HG02571 (cell line): Measurements from ENCODE around the gene FYN.
"Not testable (repeated sequence)": the region's sequence is repeated elsewhere in the genome, so short reads cannot be mapped to it uniquely, and the experiment has no call there.

Experiments
- ATAC-seq: cut with Tn5 transposase; IDR thresholded peaks from one replicate; pipeline ENCODE4 v1.9.1; 2021; ENCODE audit warnings: mild to moderate bottlenecking, moderate library complexity; ENCODE audit not compliant: unreplicated experiment

Gene FYN

DNA sequence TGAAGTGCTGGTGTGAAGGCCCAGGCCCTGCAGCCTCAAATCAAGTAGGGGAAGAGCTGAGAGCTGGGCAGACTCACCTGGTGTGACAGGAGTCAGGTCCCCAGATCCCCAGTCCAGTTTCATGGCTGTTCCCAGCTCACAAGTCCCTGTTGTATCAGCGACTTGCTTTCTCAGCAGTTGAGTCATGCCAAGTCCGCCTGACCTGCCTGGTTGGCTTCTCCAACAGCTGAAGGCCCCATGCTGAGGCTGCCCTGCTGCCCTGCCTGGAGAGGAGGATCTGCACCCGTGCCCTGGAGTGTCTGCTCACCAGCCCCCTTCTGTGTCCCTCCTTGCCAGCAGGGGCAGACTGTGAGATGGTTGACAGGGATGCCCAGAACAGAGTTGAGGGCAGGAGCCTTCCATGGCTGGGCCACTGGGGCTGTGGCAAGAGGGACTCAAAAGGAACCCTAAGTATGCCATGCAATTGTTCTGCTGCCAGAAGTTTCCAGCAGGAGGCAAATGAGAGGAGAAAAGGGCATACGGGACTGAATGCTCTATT, 228.3 kb downstream of the FYN start:
- ATAC-seq = no peak

DNA sequence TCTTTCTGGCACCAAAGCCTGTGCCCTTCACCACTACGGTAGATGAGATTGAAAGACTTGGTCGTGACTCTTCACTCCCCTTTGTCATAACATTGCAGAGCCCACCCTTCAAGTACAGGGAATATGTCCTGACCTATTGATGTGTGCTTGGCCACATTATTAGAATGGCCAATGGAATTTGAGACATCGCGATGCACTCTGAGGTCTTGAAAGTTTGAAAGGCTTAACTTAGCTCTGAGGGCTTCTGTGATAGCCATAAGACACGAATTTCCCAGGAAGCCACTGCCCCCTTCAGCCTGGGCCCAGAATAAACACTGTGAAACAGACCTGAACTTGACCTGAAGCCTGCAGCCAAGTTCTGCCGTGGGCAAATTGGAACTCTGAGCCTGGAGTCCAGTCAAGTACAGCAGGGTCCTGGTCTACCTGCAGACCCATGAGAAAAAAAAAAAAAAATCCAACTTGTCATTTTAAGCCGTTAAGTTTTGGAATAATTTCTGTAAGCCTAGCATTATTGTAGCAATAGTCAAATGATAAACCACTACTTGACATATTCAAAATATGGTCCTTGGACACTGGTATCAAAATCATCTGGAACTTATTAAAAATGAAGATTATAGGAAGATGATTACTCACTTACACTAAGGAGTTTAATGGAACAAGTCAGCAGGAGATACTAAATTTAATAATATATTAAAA, 230.6 kb downstream of the FYN start:
- no peak for ATAC-seq

DNA sequence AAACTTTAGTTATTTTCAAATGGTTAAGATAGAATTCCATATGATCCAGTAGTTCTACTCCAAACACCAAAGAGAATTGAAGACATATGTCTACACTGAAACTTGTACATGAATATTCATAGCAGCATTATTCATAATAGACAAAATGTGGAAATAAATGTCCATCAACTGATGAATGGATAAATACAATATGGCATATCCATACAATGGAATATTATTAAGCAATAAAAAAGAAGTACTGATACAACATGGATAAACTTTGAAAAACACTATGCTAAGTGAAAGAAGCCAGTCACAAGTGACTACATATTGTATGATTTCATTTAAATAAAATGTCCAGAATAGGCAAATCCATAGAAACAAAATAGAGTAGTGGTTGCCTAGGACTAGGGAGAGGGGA, 234.0 kb downstream of the FYN start:
- ATAC-seq = no peak

DNA sequence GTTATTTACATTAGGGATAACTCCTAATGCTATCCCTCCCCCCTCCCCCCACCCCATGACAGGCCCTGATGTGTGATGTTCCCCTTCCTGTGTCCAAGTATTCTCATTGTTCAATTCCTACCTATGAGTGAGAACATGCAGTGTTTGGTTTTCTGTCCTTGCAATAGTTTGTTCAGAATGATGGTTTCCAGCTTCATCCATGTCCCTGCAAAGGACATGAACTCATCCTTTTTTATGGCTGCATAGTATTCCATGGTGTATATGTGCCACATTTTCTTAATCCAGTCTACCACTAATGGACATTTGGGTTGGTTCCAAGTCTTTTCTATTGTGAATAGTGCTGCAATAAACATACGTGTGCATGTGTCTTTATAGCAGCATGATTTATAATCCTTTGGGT, 238.3 kb downstream of the FYN start:
- ATAC-seq = not testable (repeated sequence)

DNA sequence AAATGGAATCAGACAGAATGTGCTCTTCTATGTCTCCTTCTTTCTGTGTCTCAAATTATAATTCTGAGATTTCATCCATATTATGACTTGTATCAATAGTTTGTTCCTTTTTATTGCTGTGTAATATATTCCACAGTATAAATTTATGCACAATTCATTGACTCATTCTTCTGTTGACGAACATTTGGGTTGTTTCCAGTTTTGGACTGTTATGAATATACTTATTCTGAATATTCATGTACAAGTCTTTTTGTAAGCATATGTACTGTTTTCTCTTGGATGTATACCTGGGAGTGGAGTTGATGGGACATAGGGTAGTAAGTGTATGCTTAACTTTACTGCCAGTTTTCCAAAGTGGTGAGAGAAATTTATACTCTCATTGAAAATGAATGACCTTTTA, 239.4 kb downstream of the FYN start:
- ATAC-seq = no peak

DNA sequence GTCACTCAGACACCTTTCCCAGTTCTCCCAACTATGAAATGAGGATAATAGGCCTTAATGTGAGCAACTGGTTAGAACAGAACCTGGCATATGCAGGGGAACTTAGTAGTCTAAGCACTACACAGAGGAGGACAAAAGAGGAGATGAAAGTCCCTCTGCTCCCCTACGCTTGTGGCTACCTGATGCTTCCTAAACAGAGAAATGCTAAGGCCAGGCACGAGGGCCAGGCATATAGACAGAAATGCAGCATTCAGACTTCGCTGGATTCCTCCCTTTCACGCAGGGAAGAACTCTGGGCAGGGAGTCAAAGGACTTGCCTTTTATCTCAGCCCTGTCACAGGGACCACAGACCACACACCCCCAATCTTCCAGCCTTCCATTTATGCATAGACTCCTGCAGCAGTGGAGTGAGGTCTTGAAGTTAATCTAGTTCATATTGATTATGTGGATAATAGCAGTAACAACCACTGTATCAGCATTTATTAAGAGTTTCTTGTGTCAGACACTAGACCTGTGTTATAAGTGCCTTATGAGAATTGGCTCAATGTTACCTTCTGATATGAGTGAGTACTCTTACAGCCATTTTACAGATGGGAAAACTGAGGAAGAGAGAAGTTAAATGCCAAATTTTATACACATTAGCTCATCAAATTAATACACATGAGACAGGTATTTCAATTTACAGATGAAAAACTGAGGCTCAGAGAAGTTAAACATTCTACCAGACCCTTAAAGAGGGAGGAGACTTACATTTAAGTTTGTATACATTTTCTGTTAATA, 240.6 kb downstream of the FYN start:
- ATAC-seq = no peak

DNA sequence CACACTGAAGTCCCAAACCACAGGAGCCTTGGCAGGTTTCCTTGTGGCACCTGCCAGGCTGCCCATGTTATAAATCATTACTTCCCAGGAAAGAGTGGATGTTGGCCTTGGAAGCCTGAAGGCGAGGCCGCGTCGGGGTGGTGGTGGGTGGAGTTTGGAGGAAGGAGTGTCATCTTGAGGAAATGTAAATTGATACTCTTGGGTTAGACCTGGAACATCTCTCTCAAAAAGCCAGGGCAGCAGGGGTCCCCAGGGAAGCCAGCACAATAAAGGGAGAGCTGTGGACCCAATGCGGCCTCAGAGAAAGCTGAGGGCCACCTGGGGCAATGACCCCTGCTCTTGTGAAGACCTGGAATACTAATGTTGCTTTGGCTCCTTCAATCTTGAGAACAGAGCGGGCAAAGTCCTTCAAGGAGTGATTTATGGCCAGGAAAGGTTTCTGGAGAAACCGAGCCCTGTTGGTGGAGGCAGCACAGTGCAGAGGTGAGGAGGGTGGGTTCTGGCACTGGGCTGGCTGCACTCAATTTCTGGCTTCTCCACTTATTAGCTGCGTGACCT, 241.3 kb downstream of the FYN start:
- no peak for ATAC-seq

DNA sequence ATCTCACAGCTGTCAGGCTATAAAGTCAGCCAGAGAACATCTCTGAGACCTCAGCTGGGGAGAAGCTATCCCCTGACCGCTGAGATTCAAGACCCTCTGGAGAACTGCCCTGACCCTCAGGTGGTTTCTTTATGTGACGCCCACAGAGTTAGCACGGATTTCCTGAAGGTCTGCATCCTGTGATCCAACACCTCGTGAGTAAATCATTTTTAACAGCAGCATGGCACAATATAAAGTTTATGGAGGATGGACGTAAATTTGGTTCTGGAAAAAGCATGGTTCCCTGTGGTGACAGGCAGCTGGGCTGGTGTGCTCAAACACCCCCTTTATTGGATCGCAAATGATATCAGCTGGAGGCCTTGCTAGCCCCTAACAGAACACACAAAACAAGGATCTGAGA, 242.2 kb downstream of the FYN start:
- ATAC-seq = no peak

DNA sequence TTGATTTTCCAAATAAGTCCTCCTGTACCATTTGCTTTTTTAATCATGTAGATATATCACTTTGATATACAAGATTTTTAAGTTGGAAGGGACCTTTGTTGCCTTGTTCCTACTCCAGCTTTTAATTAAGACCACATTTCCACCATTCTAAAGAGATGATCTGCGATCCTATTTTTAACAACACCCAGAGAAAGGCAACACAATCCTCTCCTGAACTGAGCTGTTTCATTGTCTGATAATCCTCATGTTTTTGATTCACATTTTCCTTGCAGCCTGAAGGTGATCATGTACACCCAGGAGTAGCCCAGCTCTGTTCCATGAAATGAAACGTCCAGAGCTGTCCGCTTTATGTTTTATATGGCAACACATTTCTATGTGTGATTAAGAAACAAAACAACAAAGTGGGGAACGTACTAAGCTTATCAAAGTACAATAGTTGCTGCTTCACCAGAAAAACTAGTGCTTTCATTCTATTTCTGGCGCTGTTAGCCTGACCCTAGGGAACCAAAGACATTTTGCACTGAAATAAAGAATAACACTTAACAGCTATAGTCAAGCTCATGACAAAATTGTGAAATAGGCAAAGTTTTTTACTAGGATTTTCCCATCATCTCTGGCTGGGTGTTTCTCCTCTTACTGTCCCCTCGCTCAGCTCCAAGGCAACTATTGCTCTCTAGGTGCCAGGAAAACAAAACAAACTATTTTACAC, 245.0 kb downstream of the FYN start:
- ATAC-seq = no peak

DNA sequence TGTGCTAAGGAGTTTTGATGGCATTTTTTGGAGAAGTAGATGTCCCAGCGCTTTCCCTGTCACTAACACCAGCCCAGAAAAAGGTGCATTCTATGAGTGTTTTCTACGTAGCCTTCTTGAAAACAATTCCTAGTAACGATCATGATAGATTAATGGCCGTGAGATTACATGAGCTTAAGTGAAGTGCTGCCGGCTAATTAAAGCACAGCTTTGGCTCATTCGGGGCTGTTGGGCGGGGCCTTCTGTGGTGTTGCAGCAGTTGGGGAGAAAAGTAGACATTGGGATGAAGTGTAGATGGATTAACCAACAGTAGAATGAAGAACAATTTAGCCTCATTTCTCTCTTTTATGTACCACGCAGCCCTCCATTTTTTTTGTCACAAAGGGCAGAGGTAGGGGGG, 246.8 kb downstream of the FYN start:
- no peak for ATAC-seq

DNA sequence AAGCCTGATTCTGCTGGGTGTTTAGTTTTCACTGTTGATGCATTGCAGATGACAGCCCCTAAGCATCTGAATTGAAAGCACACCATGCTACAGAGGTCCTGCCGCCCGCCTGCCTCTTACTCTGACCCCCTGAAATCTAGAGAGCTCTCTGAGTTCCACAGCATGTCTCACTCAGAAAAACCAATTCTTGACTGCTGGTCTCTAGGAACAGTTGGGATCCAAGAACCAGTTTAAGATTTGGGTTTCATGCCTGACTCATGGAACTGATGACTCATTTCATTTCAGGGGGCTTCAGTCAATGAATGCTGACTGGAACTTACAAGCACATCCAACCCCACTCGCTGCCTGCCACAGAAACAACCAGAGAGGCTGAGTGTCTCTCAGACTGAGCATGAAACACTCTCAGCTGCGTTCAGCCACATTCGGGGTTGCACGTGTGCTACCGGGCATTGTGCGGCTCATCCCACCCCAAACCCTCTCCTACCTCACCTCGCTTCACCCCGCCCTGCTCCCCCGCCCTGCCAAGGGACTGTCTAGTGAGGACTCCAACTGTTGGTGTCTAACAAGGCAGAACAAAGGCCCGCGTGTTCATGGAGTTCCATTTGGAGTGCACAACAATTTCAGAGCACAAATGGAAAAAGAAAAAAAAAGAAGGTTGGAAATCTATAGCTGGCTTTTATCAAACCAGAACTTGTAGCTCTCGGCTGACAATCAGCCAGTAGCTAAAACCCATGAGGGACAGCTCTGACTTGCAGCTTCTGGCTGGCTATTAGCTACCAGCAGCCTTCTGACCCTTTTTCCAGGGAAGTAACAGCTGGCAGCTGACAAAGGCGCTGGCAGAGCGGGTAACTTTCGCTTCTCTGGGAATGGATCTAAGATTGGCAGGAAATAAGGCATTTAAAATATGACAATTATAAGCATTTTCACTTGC, 247.5 kb downstream of the FYN start:
- no peak for ATAC-seq

DNA sequence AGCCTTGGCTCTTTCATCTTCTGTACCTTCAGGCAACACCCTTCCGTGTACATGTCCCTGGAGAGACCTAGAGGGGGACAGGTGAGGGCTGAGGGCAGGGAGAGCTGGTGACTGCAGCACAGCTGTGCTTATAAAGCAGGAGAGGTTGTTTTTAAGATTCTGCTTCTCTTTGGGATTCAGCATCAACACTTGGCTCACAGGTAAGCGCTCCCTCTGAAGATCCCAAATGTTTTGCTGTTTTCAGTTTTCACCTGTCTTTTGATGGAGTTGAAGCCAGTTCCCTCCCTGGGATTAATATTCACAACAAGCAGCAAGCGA, 248.2 kb downstream of the FYN start:
- no peak for ATAC-seq

DNA sequence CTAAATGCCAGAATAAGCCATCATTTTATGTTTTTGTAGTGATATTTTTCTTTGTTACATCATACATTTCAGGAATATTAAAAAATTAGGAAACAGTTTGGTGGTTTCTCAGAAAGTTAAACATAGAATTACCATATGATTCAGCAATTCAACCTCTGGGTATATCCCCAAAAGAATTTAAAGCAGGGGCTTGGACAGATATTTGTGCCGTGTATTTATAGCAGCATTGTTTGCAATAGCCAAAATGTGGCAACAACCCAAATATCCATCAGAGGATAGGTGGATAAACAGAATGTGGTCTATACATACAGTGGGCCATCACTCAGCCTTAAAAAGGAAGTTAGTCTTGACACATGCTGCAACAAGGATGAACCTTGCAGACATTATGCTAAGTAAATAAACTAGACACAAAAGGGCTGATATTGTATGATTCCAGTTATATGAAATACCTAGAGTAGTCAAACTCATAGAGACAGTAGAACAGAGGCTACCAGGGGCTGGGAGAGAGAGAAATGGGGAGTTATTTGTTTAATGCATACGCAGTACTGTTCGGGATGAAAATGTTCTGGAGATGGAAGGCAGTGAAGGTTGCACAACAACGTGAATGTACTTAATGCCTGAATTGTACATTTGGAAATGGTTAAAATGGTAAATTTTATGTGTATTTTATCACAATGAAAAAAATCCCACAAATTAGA, 248.7 kb downstream of the FYN start:
- ATAC-seq = no peak

DNA sequence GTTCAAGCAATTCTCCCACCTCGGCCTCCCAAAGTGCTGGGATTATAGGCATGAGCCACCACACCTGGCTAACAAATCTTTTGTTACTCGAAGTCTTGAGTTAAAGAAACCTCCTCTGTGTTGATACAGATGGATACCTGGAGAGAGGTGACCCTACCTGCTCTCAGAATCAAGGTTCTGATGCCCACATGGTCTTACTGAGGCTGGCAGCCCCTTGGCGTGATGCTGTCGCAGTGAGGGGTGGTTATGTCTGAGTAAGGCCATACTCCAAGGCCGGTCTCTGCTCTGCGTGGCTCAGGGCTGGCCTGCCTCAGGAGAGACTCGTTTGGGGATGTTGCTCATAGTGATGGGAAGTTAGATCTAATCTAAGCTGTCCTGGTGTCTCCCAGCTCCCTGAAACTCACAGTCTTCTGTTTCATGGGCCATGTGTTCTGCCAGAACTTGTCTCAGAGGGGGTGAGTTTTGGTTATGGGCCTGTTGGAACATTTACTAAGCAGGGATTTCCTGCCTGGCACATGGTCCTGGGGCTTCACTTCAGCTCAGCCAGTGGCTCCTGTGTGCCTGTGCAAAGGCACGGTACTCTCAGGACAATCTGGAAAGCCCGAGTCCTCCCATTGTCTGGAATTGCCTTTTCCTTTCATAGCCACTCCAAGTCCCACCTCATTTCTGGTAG, 250.1 kb downstream of the FYN start:
- ATAC-seq = no peak

DNA sequence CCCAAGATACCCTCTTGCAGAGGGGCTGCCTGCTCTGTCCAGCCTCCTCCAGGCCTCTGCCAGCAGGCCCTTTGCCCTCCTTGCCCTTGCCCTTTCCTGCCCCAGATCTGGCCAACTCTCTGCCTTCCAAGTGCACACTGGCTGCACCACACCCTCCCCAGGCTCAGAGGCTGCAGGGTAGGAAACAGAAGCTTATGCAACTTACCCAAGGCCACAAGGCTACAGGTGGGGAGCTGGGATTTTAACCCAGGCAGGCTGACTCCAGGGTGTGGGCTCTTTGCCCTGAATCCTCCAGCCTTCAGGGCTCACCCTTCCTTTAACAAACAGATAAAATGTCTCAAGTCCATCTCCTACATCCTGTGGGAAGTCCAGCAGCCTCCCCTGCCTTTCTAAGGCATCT, 253.1 kb downstream of the FYN start:
- no peak for ATAC-seq

DNA sequence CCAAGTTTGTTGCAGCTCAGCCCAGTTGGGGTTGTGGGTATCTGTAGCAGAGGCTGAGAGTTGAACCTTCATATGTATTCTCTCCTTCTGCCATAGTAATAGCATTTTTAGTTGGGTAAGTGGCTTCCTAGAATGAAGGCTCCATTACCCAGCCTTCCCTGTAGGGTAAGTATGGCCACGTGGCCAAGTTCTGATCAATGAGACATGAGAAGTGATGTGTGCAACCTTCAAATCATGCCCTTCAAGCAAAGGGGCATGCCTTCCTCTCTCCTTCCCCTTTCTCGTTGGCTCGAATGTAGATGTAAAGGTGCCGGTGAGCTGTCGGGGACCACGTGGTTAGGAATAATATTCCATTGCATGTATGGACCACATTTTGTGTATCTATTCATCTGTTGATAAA, 254.8 kb downstream of the FYN start:
- ATAC-seq = no peak

DNA sequence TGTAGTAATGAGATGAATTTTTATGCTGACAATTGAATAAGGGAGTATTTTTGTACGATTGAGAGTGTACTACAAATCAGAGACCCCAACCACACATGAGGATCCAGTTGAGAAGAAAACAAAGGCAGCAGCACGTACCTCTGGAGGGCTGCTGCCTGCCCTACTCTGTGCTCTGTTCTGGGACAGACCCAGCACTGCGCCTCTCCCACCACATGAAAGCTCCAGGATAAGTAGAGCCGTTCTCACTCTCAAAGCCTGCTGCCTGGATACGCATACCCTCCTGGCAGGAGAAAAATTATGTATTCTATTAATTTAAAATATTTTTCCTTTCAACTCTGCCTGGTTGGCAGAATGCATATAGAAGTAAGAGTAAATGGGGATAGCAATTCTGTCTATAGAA, 256.1 kb downstream of the FYN start:
- ATAC-seq = no peak

DNA sequence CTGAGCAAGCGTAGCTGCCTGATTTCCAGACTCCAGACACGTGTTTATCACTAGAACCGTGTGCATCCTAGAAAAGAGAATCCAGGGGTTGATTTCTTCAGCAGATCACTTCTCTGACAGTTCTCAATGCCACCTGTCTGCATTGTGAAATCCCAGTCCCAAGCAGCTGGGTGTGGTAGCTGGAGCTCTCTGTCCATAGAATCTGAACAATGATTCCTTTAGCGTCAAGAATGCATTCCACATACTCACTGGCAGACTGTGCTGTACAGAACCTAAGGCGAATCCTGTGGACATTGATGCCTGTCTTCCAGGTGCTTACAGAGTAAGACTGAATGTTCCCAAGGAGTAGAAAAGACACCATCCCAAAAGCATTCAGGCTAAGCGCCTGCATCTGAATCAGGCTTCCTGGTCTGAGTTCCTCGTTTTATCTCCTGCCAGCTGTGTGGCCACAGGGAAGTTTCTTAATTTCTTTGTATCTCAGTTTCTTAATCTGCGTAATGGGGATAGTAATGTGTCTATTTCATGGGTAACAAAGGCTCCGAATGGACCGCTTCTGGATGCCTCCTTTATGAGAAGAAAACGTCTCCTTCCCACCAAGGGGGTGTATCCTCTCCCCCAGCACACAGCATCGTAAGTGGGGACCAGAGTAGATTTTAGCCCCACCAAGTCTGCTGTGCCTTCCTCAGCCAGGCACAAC, 257.2 kb downstream of the FYN start:
- ATAC-seq = no peak
